Colonic mucosa (tissue), 4 donors: ENCODE measurements around the gene INTS11. TPM values are rescaled to one million over a fixed set of nuclear protein-coding genes. Genes with fewer than 3 reads are reported as not detected.

Experiments
- DNase-seq: peaks from one replicate; pipeline ENCODE4 v3.0.0-alpha.2; 2020
- H3K27ac ChIP-seq: fragments of 200-600 bp; one replicate; pipeline ENCODE4 v1.8.0; 2021
- H3K27me3 ChIP-seq: fragments of 200-600 bp; one replicate; pipeline ENCODE4 v1.8.0; 2021
- H3K36me3 ChIP-seq: fragments of 200-600 bp; one replicate; pipeline ENCODE4 v1.8.0; 2021
- H3K4me1 ChIP-seq: fragments of 200-600 bp; one replicate; pipeline ENCODE4 v1.8.0; 2021; ENCODE audit warnings: mild to moderate bottlenecking
- H3K4me3 ChIP-seq: fragments of 200-600 bp; one replicate; pipeline ENCODE4 v1.8.0; 2021
- H3K9ac ChIP-seq, 2 donors: one replicate each; pipeline ENCODE4 v1.7.0; 2013; ENCODE audit warnings: control low read depth in 2 of 2, low read depth in 2 of 2, low read length in 2 of 2
- H3K9me3 ChIP-seq: fragments of 200-600 bp; one replicate; pipeline ENCODE4 v1.8.0; 2021
- CTCF ChIP-seq: fragments of 200-600 bp; IDR thresholded peaks from one replicate; pipeline ENCODE4 v1.8.0; 2022; ENCODE audit warnings: antibody characterized with exemption, mild to moderate bottlenecking
- intact Hi-C: fragments of 100-400 bp; cut with DNase I; formaldehyde crosslinking; loops from one replicate; pipeline ENCODE4 v1.14.1; 2022
- total RNA-seq, 2 donors: library from RNA; stranded (reverse); fragmentation: NEBNext Ultra II Directional in 1 of 2; extraction: Animal tissue kit (Norgen Biotek cat#: 25700) in 1 of 2; gene quantifications; one replicate each; pipeline ENCODE4 v1.2.1, GENCODE V29; 2021
- donor health status: healthy.
- donor health status: DM: no; HTN: no; CAD: no.
- donor health status: DM: no; HTN: no; CAD: no.

The INTS11 gene
- total RNA-seq, 2 donors from 2014 or later = 70.6 to 126 TPM

GRCh38 chr1:1355416-1355815 is 31.0 kb upstream of the INTS11 start:
- Histone ChIP-seq H3K4me3 (peak overlapping the region; percentile 8), H3K4me1 (no peaks in the 10 kb centered on the region), H3K9me3 (no peaks in the 10 kb centered on the region), H3K36me3 (no peaks in the 10 kb centered on the region), H3K27me3 (peaks cover 30% of the 10 kb centered on the region), H3K27ac (no peak overlapping the region), H3K9ac (no peak overlapping the region)
- no peak for TF ChIP-seq CTCF
- intact Hi-C loops = no loop called here
- no peak for DNase-seq

GRCh38 chr1:1354271-1355247 is 30.1 kb upstream of the INTS11 start:
- Histone ChIP-seq H3K36me3 (no peaks in the 10 kb centered on the region), H3K9ac (no peak overlapping the region), H3K9me3 (no peaks in the 10 kb centered on the region), H3K27ac (no peak overlapping the region), H3K4me1 (no peaks in the 10 kb centered on the region), H3K4me3 (no peak overlapping the region), H3K27me3 (peaks cover 29% of the 10 kb centered on the region)
- DNase-seq = no peak
- no peak for TF ChIP-seq CTCF
- intact Hi-C loops = no loop called here

- Histone ChIP-seq H3K27ac (no peak overlapping the region), H3K4me1 (no peaks in the 10 kb centered on the region), H3K4me3 (no peak overlapping the region), H3K36me3 (no peaks in the 10 kb centered on the region), H3K9ac (no peak overlapping the region), H3K9me3 (no peaks in the 10 kb centered on the region), H3K27me3 (peaks cover 25% of the 10 kb centered on the region)
- intact Hi-C loops = no loop called here
- no peak for DNase-seq
- no peak for TF ChIP-seq CTCF
Measured at GRCh38 chr1:1353389-1354151, 29.1 kb upstream of the INTS11 start.

GRCh38 chr1:1352786-1353388 is 28.4 kb upstream of the INTS11 start:
- Histone ChIP-seq H3K36me3 (no peaks in the 10 kb centered on the region), H3K4me3 (no peak overlapping the region), H3K27ac (no peak overlapping the region), H3K4me1 (peaks cover under 1% of the 10 kb centered on the region), H3K9me3 (no peaks in the 10 kb centered on the region), H3K27me3 (peaks cover 25% of the 10 kb centered on the region), H3K9ac (no peak overlapping the region)
- DNase-seq = no peak
- intact Hi-C loops = no loop called here
- no peak for TF ChIP-seq CTCF
